HG02970 (cell line): Measurements from ENCODE around the gene PRKAR1B.

Experiments
- ATAC-seq: cut with Tn5 transposase; IDR thresholded peaks from one replicate; pipeline ENCODE4 v1.9.1; 2021; ENCODE audit warnings: mild to moderate bottlenecking, moderate library complexity, moderate number of reproducible peaks; ENCODE audit not compliant: unreplicated experiment, low FRiP score

The PRKAR1B gene

GRCh38 chr7:516606-517456 is 210.2 kb downstream of the PRKAR1B start:
- no peak for ATAC-seq

GRCh38 chr7:516216-516605 is 210.9 kb downstream of the PRKAR1B start:
- no peak for ATAC-seq

- no peak for ATAC-seq
Observed at GRCh38 chr7:515628-516027, 211.5 kb downstream of the PRKAR1B start.

GRCh38 chr7:514651-515598 is 212.2 kb downstream of the PRKAR1B start:
- ATAC-seq = no peak

GRCh38 chr7:514242-514641 is 212.8 kb downstream of the PRKAR1B start:
- ATAC-seq = no peak

- no peak for ATAC-seq
Observed at GRCh38 chr7:513521-514166, 213.4 kb downstream of the PRKAR1B start.

GRCh38 chr7:512541-513311 is 214.4 kb downstream of the PRKAR1B start:
- ATAC-seq = no peak

- no peak for ATAC-seq
Observed at GRCh38 chr7:512146-512510, 215.0 kb downstream of the PRKAR1B start.

GRCh38 chr7:511476-512145 is 215.5 kb downstream of the PRKAR1B start:
- ATAC-seq = no peak

- ATAC-seq = no peak
Observed at GRCh38 chr7:510782-511281, 216.2 kb downstream of the PRKAR1B start.

- ATAC-seq = no peak
Observed at GRCh38 chr7:510131-510481, 217.0 kb downstream of the PRKAR1B start.

- no peak for ATAC-seq
Observed at GRCh38 chr7:509426-510130, 217.5 kb downstream of the PRKAR1B start.

GRCh38 chr7:508461-509170 is 218.5 kb downstream of the PRKAR1B start:
- no peak for ATAC-seq

- ATAC-seq = no peak
Observed at GRCh38 chr7:507623-508300, 219.3 kb downstream of the PRKAR1B start.

- no peak for ATAC-seq
Observed at GRCh38 chr7:506921-507622, 220.0 kb downstream of the PRKAR1B start.

GRCh38 chr7:506391-506831 is 220.7 kb downstream of the PRKAR1B start:
- ATAC-seq = no peak

GRCh38 chr7:505171-505570 is 221.9 kb downstream of the PRKAR1B start:
- no peak for ATAC-seq
